Breast epithelium (tissue), 4 donors: ENCODE measurements around the gene UBP1. TPM values are rescaled to one million over a fixed set of nuclear protein-coding genes. Genes with fewer than 3 reads are reported as not detected.
"Not testable (repeated sequence)": the region's sequence is repeated elsewhere in the genome, so short reads cannot be mapped to it uniquely, and the experiment has no call there.

Source experiments
- DNase-seq, 2 donors: peaks; one replicate each; pipeline ENCODE4 v3.0.0-alpha.2; 2019; ENCODE audit warnings: low spot score in 2 of 2
- H3K27ac ChIP-seq, 2 donors: fragments of 200-600 bp; sonication (generic) in 1 of 2; one replicate each; pipeline ENCODE4 v1.5.1; 2016 to 2019; ENCODE audit warnings: mild to moderate bottlenecking in 1 of 2
- H3K27me3 ChIP-seq, 2 donors: fragments of 200-600 bp; sonication (generic) in 1 of 2; one replicate each; pipeline versions ENCODE4 v1.5.1 to v1.6.0; 2017 to 2019; ENCODE audit warnings: control low read depth in 1 of 2, mild to moderate bottlenecking in 1 of 2
- H3K36me3 ChIP-seq: fragments of 200-600 bp; one replicate; pipeline ENCODE4 v1.5.1; 2019
- H3K4me1 ChIP-seq, 2 donors: fragments of 200-600 bp; sonication (generic); one replicate each; pipeline ENCODE4 v1.5.1; 2016 to 2019; ENCODE audit warnings: control low read depth in 1 of 2
- H3K4me3 ChIP-seq, 3 donors: fragments of 200-600 bp; sonication (generic); 1 replicate in 2 of 3; 2 replicates in 1 of 3; pipeline ENCODE4 v1.5.1; 2016 to 2019; ENCODE audit warnings: mild to moderate bottlenecking in 3 of 3, moderate library complexity in 2 of 3
- H3K9me3 ChIP-seq, 2 donors: fragments of 200-600 bp; sonication (generic) in 1 of 2; one replicate each; pipeline ENCODE4 v1.5.1; 2016 to 2019; ENCODE audit warnings: control low read depth in 1 of 2
- POLR2A ChIP-seq: fragments of 450-650 bp; IDR thresholded peaks from one replicate; pipeline ENCODE4 v1.6.1; 2016; ENCODE audit warnings: antibody characterized with exemption, mild to moderate bottlenecking, moderate library complexity
- POLR2AphosphoS5 ChIP-seq, 3 donors: sonication (generic); formaldehyde crosslinking; IDR thresholded peaks; one replicate each; pipeline ENCODE4 v1.6.1; 2017; ENCODE audit warnings: antibody characterized with exemption in 3 of 3
- intact Hi-C: fragments of 100-400 bp; cut with DNase I; formaldehyde crosslinking; loops from one replicate; pipeline ENCODE4 v1.15.1; 2023; ENCODE audit warnings: low total_unique reads
- total RNA-seq, 3 donors: library from RNA; depleted of rRNA; stranded (reverse); fragments of >200 nt; gene quantifications; one replicate each; pipeline ENCODE4 v1.1.0, GENCODE V29; 2016
- TF ChIP-seq, protein P1 (sequence below), 3 donors: fragments of 450-650 bp; IDR thresholded peaks; one replicate each; pipeline ENCODE4 v1.5.1; 2016 to 2017; ENCODE audit warnings: antibody characterized with exemption in 3 of 3, mild to moderate bottlenecking in 3 of 3, moderate library complexity in 3 of 3

The UBP1 gene
- total RNA-seq, 3 donors from 2014 or later = 55.2 to 73.8 (median 69.5) TPM

DNA sequence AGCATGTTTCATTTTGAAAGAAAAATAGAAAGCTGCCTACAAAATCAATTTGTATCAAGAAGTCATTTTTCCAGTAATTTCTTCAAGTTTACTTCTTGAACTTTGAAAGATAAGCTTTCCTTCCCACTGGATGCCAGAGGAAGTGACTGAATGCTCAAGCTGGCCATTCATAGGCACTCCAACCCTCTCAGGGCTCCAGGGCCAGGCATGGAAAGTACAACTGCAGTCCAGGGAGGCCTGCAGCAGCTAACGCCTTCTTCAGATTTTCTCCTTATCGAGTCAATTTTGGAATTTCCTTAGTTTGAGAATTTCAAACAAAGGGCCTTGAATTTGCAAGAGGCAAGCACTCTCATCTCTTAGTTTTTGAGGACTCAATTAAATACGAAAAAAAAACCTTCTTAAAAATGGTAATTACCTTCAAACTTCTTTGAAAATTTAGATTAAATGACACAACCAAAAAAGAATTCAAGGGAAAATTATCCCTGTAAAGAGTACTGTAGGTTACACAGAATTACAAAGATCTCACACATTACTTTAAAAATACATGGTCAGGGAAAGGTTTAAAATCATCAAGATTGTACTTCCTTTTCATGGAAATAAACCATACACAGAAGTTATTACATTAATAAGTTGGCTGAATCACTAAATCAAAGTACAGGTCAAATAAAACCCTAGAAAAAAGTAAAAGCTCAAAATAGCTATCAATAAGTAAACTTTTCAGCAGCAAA, 2.5 kb downstream of the UBP1 start:
- no peaks in the 10 kb centered on the region for H3K36me3 ChIP-seq
- H3K4me3 ChIP-seq = peak overlapping the region in 2 of 3 donors; percentile 75 to 88
- intact Hi-C loops = no loop called here
- H3K27ac ChIP-seq = peak overlapping the region; percentile 38 to 99
- TF ChIP-seq POLR2AphosphoS5 (IDR thresholded peaks at IDR 0.05) (no peak), POLR2A (no peak)
- TF ChIP-seq, protein P1, sequence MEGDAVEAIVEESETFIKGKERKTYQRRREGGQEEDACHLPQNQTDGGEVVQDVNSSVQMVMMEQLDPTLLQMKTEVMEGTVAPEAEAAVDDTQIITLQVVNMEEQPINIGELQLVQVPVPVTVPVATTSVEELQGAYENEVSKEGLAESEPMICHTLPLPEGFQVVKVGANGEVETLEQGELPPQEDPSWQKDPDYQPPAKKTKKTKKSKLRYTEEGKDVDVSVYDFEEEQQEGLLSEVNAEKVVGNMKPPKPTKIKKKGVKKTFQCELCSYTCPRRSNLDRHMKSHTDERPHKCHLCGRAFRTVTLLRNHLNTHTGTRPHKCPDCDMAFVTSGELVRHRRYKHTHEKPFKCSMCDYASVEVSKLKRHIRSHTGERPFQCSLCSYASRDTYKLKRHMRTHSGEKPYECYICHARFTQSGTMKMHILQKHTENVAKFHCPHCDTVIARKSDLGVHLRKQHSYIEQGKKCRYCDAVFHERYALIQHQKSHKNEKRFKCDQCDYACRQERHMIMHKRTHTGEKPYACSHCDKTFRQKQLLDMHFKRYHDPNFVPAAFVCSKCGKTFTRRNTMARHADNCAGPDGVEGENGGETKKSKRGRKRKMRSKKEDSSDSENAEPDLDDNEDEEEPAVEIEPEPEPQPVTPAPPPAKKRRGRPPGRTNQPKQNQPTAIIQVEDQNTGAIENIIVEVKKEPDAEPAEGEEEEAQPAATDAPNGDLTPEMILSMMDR (IDR thresholded peaks at IDR 0.05) = no peak
- DNase-seq = no peak
- no peaks in the 10 kb centered on the region for H3K9me3 ChIP-seq
- H3K27me3 ChIP-seq = no peaks in the 10 kb centered on the region
- H3K4me1 ChIP-seq = peaks cover 0 to 13% of the 10 kb centered on the region in 2 donors

DNA sequence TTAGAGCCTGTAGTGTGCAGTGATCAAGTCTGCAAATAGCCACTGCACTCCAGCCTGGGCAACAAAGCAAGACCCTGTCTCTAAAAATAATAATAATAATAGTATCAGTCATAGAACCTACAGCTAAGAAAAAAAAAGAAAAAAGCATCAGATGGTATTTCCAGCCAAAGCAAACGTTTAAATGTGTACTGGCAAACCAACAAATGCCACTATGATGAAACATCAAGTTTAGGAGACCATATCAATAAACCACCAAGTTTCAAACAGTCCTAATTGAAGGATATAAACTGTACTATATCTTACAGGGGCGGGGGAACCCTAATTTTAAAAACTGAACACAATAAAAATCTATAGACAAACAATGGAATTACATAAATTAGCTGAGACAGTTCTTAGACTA, 6.4 kb downstream of the UBP1 start:
- TF ChIP-seq, protein P1 (IDR thresholded peaks at IDR 0.05) = no peak
- TF ChIP-seq POLR2A (no peak), POLR2AphosphoS5 (IDR thresholded peaks at IDR 0.05) (no peak)
- Histone ChIP-seq H3K27me3 (no peaks in the 10 kb centered on the region), H3K4me1 (peaks cover 0 to 13% of the 10 kb centered on the region in 2 donors), H3K4me3 (no peak overlapping the region), H3K36me3 (no peaks in the 10 kb centered on the region), H3K27ac (no peak overlapping the region), H3K9me3 (no peaks in the 10 kb centered on the region)
- DNase-seq = no peak
- intact Hi-C loops = no loop called here

DNA sequence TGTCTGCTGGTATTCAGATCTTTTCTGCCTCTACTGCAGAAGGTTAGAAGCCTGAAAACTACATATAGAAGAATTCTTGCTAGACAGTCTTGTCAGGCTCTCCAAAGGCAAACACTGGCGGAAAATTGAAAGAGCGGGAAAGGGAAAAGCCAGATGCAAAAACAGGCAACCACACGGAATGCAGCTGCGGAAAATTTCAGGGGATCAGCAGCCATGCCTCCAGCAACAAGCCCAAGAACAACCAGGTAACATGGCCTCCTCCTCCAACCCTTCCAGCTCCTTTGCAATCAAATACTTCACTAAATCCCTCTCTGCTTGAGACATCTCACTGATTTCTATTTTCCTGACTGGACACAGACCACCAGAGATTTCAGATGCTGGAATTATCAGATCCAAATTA, 9.6 kb downstream of the UBP1 start:
- intact Hi-C loops = no loop called here
- Histone ChIP-seq H3K27me3 (no peaks in the 10 kb centered on the region), H3K4me1 (peaks cover 0 to 3% of the 10 kb centered on the region in 2 donors), H3K36me3 (no peaks in the 10 kb centered on the region), H3K9me3 (no peaks in the 10 kb centered on the region), H3K27ac (no peak overlapping the region), H3K4me3 (no peak overlapping the region)
- no peak for DNase-seq
- TF ChIP-seq, protein P1 (IDR thresholded peaks at IDR 0.05) = no peak
- TF ChIP-seq POLR2AphosphoS5 (IDR thresholded peaks at IDR 0.05) = no peak
- no peak for TF ChIP-seq POLR2A

DNA sequence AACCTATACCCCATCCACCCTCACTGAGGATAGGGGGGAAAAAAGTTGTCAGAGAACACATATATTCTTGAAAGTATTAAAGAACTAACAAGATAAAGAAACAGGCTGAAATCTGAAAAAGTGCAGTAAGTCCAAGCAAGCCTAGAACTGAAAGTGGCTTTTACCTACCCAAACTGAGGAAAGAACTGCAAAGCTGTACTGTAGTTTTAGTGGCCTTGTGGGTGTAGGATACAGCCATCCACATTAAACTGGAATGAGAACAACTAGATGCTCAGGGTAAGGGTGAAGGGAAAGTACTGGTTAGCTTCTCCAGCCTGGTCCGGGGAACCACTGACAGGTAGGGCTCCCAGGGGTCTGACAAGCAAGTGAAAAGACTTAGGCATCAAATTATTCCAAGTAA, 10.1 kb downstream of the UBP1 start:
- Histone ChIP-seq H3K27ac (no peak overlapping the region), H3K9me3 (no peaks in the 10 kb centered on the region), H3K36me3 (no peaks in the 10 kb centered on the region), H3K4me1 (no peaks in the 10 kb centered on the region), H3K4me3 (no peak overlapping the region), H3K27me3 (no peaks in the 10 kb centered on the region)
- DNase-seq = no peak
- TF ChIP-seq POLR2AphosphoS5 (IDR thresholded peaks at IDR 0.05) (no peak), POLR2A (no peak)
- TF ChIP-seq, protein P1 (IDR thresholded peaks at IDR 0.05) = no peak
- intact Hi-C loops = no loop called here

DNA sequence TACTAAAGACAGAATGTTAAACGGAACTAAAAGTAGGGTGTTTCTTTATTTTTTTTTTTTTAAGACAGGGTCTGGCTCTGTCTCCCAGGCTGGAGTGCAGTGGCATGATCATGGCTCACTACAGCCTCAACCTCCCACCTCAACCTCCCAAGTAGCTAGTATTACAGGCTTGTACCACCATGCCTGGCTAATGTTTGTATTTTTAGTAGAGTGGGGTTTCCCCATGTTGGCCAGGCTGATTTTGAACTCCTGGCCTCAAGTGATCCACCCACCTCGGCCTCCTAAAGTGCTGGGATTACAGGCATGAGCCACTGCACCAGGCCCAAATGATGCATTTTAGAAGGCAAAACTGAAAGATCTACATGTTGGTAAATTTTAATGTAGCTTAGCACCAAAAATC, 10.9 kb downstream of the UBP1 start:
- H3K27me3 ChIP-seq, H3K4me3 ChIP-seq, H3K36me3 ChIP-seq, H3K27ac ChIP-seq, intact Hi-C loops, DNase-seq, H3K9me3 ChIP-seq, H3K4me1 ChIP-seq: not testable (repeated sequence)
